GM20000 (cell line): ENCODE measurements around the gene FREM2.

Experiments
- DNase-seq: peaks from one replicate; pipeline ENCODE4 v3.0.0; 2012; ENCODE audit warnings: low spot score
- TF ChIP-seq, protein P1 (sequence below): IDR thresholded peaks from 2 replicates; pipeline ENCODE4 v1.5.1; 2012; ENCODE audit warnings: mild to moderate bottlenecking, control low read depth; ENCODE audit errors: extremely low read depth, missing control alignments

Gene FREM2

DNA sequence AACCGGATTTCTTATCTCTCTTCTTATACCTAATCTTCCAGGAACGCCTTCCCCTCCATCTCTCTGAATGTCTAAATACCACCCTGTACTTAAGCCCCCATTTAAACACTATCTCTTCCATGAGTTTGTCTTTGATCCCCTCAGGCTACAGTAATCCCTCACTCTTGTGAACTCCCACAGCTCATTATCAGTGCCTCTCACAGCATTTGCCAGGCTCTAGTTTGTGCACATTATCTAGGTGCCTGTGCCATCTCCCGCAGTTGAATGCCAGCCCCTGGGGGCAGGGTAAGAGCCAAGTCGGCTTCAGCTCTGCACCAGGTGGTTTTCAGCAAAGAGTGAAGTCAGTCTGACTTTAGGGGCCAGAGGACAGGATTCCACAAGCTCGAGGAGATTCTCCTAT, 71.4 kb downstream of the FREM2 start:
- TF ChIP-seq, protein P1, sequence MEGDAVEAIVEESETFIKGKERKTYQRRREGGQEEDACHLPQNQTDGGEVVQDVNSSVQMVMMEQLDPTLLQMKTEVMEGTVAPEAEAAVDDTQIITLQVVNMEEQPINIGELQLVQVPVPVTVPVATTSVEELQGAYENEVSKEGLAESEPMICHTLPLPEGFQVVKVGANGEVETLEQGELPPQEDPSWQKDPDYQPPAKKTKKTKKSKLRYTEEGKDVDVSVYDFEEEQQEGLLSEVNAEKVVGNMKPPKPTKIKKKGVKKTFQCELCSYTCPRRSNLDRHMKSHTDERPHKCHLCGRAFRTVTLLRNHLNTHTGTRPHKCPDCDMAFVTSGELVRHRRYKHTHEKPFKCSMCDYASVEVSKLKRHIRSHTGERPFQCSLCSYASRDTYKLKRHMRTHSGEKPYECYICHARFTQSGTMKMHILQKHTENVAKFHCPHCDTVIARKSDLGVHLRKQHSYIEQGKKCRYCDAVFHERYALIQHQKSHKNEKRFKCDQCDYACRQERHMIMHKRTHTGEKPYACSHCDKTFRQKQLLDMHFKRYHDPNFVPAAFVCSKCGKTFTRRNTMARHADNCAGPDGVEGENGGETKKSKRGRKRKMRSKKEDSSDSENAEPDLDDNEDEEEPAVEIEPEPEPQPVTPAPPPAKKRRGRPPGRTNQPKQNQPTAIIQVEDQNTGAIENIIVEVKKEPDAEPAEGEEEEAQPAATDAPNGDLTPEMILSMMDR, result no peak

DNA sequence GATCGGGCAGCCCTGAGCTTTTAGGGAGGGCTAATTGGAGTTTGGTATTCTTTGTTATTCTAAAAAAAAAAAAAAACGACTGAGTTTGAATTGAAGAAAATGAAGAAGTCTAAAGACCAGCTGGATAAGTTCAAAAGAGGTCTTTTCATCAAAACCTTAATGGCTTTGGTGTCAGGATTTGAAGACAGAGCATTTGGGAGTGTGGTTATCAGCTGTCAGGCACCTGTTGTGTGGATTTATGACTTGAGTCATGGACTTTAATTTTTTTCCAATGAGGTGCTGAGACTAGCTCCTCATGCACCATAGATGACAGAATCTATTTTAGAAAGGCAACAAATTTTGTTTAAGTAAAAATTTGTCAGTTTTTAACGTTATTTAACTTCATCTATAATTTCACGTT, 72.5 kb downstream of the FREM2 start:
- DNase-seq, result no peak
- TF ChIP-seq, protein P1, result no peak

More for the DNA sequence above, 71.4 kb downstream of the FREM2 start:
- DNase-seq, result no peak

DNA sequence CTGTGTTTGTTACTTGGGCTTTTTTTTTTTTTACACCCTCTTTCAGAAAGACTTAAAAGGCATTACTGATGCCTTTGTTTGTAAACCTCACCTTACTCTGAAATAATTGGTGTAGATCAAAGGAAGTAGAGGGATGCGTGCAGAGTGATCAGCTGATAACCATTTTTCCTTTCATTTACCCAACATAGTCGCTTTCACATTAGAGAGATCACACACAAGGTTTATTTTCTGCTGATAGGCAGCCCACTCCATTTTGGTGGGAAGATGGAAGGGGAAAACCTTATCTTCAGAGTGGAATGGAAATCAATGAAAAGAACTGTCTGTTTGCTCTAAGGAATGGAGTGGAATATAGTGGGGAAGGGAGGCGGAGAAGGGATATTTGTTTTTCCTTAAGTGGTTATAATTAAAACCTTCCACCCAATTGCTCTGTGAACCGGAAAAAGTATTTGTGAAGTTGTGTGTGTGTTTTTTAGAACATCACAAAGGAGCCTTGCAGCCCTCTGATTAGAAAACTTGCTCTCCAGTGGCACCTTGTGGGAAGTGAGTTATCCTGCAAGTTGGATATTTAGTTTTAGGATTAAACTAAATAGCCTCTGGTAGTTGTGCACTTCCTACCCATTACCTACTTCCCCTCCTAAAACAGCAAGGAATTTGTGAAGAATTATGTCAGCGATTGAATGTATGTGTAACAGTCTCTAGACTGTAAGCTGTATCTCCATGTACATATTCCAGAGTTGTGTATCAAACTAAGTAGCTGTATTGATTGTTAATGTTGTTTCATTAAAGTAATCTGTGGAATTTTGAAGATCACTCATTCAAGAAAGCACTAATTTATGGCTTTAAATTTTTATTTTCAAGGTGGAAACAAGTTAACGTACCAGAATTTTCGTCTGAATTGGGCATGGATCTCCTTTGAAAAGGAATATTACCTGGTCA, 76.8 kb downstream of the FREM2 start:
- TF ChIP-seq, protein P1, result peak; percentile 18
- no peak for DNase-seq

DNA sequence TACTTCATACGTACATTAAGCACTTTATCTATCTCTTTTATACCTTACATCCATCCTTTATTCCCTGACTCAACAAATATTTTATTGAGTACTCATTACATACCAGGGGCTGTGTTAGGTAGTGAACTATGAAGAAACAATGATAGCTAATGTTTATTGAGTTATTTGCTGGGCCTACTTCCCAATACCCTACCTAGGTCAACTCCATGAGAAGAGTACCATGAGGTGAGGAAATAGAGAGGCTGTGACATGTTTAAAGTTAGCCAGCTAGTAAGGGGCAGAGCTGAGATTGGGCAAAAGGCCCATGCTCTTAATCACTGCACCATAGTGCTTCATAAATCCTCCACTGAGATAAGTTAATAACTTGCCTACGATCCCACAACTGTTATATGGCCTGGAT, 79.9 kb downstream of the FREM2 start:
- TF ChIP-seq, protein P1, result no peak

DNA sequence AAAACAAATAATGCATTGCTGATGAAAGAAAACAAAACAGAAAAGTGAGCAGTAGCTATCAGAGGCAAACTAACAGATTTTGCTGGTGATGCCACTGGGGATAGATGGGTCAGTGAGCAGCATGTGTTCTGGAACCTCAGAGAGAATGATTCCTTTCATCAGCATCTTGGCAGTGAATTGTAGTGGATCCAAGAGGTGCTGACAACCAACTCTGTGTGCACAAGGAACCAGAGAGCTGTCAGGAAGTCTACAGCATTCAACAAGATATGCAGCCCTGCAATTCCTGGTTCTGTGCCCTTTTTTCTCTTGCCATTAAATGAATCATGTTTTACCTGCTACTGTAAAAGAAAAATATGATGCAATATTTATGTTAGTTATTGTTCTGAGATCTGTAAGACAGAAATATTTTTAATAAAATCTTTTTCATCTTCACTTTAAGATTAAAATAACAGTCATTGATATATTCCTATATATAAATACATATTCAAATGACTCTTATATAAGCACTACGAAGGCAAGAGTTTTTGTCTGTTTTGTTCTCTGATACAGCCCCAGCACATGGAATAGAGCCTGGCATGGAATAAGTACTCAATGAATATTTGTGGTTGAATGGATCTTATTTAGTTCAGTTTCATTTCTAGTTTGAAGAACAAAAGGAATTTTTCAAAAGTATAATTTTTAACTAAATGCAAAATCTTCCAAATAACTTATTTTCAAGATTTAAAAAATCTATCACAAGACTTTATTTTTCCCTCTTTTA, 80.8 kb downstream of the FREM2 start:
- DNase-seq, result no peak
- TF ChIP-seq, protein P1, result no peak

More for the DNA sequence above, 79.9 kb downstream of the FREM2 start:
- no peak for DNase-seq

DNA sequence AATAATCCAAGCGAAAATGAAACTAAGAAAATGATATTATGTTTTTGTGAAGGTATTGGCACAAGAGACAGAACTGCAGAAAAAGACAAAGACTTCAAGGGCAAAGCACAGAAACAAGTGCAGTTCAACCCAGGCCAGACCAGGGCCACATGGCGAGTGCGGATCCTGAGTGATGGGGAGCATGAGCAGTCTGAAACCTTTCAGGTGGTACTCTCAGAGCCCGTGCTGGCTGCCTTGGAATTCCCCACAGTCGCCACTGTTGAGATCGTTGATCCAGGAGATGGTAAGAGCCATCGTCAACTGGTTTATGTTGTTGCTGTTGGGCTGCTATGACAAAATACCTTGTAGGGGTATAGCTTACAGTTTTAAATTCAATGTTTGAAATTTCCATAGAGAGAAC, 82.6 kb downstream of the FREM2 start:
- TF ChIP-seq, protein P1, result no peak
- DNase-seq, result no peak

DNA sequence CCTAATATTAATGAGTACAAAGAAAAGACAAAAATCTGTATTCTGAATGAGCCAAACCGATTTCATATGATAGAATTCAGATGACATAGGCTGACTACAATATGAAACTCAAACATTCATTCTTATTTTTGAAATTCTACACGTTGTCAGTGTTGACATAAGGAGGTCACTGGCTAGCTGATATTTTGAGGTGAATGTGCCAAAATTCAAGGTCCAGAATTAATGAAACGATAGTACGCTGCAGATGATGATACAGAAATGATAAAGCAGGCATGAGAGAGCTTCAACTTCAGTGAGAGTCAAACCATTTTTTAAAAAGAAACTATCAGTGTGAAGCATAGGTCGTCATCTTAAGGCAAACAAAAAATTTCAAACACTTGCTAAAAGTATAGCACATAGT, 88.2 kb downstream of the FREM2 start:
- TF ChIP-seq, protein P1, result no peak
- no peak for DNase-seq
